SK-N-SH (cell line): ENCODE data around the gene C1QTNF8. TPM values are rescaled to one million over a fixed set of nuclear protein-coding genes. Genes with fewer than 3 reads are reported as not detected.

Experiments
- CTCF ChIA-PET: fragments of 300-600, 350-600 bp; formaldehyde crosslinking; extraction: SDS; loops from one replicate; lab custom pipeline; 2021; lab: Yijun Ruan, JAX
- POLR2A ChIA-PET: fragments of 350-600 bp; sonication (Branson Sonifier 250); formaldehyde crosslinking; extraction: SDS; loops from one replicate; lab custom pipeline; 2020; ENCODE audit warnings: antibody characterized with exemption, inconsistent platforms; lab: Yijun Ruan, JAX
- DNase-seq: peaks from one replicate; pipeline ENCODE4 v3.0.0; 2012
- H2AFZ ChIP-seq: fragments of 200-600 bp; sonication (generic); 2 replicates; pipeline ENCODE4 v1.8.1; 2016; ENCODE audit warnings: antibody characterized with exemption, mild to moderate bottlenecking, low read depth
- H3F3A ChIP-seq: fragments of 200-600 bp; sonication (generic); replicated peaks from 2 replicates; pipeline ENCODE3; 2016; ENCODE audit warnings: antibody characterized with exemption, mild to moderate bottlenecking; ENCODE audit not compliant: insufficient read depth
- H3K27ac ChIP-seq, 2 experiments: fragments of 200-500 bp in 1 of 2; fragments of 200-600 bp in 1 of 2; sonication (Bioruptor generic) in 1 of 2; sonication (generic), shearing (Covaris generic) in 1 of 2; 2 replicates each; pipeline versions ENCODE4 v1.5.1 to v1.6.1; 2014 to 2016; ENCODE audit warnings: low read depth in 2 of 2, inconsistent platforms in 1 of 2, low read length in 1 of 2, mild to moderate bottlenecking in 1 of 2, mixed read lengths in 1 of 2
- H3K27me3 ChIP-seq: fragments of 200-600 bp; sonication (generic), shearing (Covaris generic); 2 replicates; pipeline ENCODE4 v1.6.1; 2016; ENCODE audit warnings: mixed run types; ENCODE audit not compliant: insufficient read depth
- H3K36me3 ChIP-seq, 2 experiments: fragments of 200-500 bp in 1 of 2; fragments of 200-600 bp in 1 of 2; sonication (Bioruptor generic) in 1 of 2; sonication (generic) in 1 of 2; replicated peaks in 1 of 2; 2 replicates each; pipeline versions ENCODE3 to v1.5.1; 2014 to 2016; ENCODE audit warnings: low read length in 1 of 2, mild to moderate bottlenecking in 1 of 2; ENCODE audit not compliant: insufficient read depth in 2 of 2, control insufficient read depth in 1 of 2
- H3K4me1 ChIP-seq, 2 experiments: fragments of 200-500 bp in 1 of 2; fragments of 200-600 bp in 1 of 2; sonication (Bioruptor generic) in 1 of 2; sonication (generic), shearing (Covaris generic) in 1 of 2; 2 replicates each; pipeline versions ENCODE4 v1.5.1 to v1.6.1; 2014 to 2016; ENCODE audit warnings: low read depth in 1 of 2, low read length in 1 of 2, mixed run types in 1 of 2; ENCODE audit not compliant: insufficient read depth in 2 of 2, control insufficient read depth in 1 of 2
- H3K4me2 ChIP-seq: fragments of 200-600 bp; sonication (generic), shearing (Covaris generic); 2 replicates; pipeline ENCODE4 v1.6.1; 2017; ENCODE audit warnings: mixed run types
- H3K4me3 ChIP-seq, 2 experiments: fragments of 200-500 bp in 1 of 2; fragments of 200-600 bp in 1 of 2; sonication (Bioruptor generic) in 1 of 2; sonication (generic), shearing (Covaris generic) in 1 of 2; 2 replicates each; pipeline versions ENCODE4 v1.5.1 to v1.8.1; 2014 to 2016; ENCODE audit warnings: low read depth in 2 of 2, inconsistent platforms in 1 of 2, low read length in 1 of 2, mild to moderate bottlenecking in 1 of 2, mixed read lengths in 1 of 2, moderate library complexity in 1 of 2
- H3K79me2 ChIP-seq: fragments of 200-600 bp; sonication (generic); 2 replicates; pipeline ENCODE4 v1.8.1; 2017; ENCODE audit warnings: mild to moderate bottlenecking; ENCODE audit not compliant: insufficient read depth
- H3K9ac ChIP-seq: fragments of 200-600 bp; sonication (generic); 2 replicates; pipeline ENCODE4 v1.6.1; 2017; ENCODE audit warnings: mixed run types
- H3K9me2 ChIP-seq: fragments of 200-600 bp; sonication (generic); 2 replicates; pipeline ENCODE4 v1.6.1; 2017; ENCODE audit warnings: mixed run types
- H3K9me3 ChIP-seq: fragments of 200-600 bp; sonication (generic); 2 replicates; pipeline ENCODE4 v1.6.1; 2017; ENCODE audit warnings: mixed run types, mild to moderate bottlenecking, moderate library complexity
- H4K20me1 ChIP-seq: fragments of 200-600 bp; sonication (generic); 2 replicates; pipeline ENCODE4 v1.6.1; 2017; ENCODE audit warnings: mild to moderate bottlenecking, mixed run types; ENCODE audit not compliant: insufficient read depth
- CHD2 ChIP-seq: fragments of 150-350 bp; IDR thresholded peaks from 2 replicates; pipeline ENCODE4 v1.6.1; 2018; ENCODE audit warnings: low read length; ENCODE audit not compliant: partially characterized antibody
- EP300 ChIP-seq, 2 experiments: IDR thresholded peaks; 2 replicates each; pipeline versions ENCODE4 v1.4.0 to v1.6.1; 2012; ENCODE audit warnings: borderline replicate concordance in 1 of 2, low read depth in 1 of 2, low read length in 1 of 2
- FOXM1 ChIP-seq: IDR thresholded peaks from 2 replicates; pipeline ENCODE4 v1.4.0; 2012; ENCODE audit warnings: low read depth, mild to moderate bottlenecking
- JUND ChIP-seq: IDR thresholded peaks from 2 replicates; pipeline ENCODE4 v1.4.0; 2012
- MXI1 ChIP-seq: IDR thresholded peaks from 2 replicates; pipeline ENCODE4 v1.6.1; 2012; ENCODE audit warnings: mild to moderate bottlenecking, low read depth, low read length, improper control_type of control experiment
- NRF1 ChIP-seq: IDR thresholded peaks from 2 replicates; pipeline ENCODE4 v1.6.1; 2012; ENCODE audit warnings: low read depth, mild to moderate bottlenecking, low read length
- POLR2AphosphoS5 ChIP-seq: IDR thresholded peaks from 2 replicates; pipeline ENCODE4 v1.6.1; 2012; ENCODE audit warnings: low read depth, low read length
- SMC3 ChIP-seq: IDR thresholded peaks from 2 replicates; pipeline ENCODE4 v1.6.1; 2012; ENCODE audit warnings: low read depth, low read length, improper control_type of control experiment
- TAF1 ChIP-seq: IDR thresholded peaks from 2 replicates; pipeline ENCODE4 v1.6.1; 2012; ENCODE audit warnings: low read depth, mild to moderate bottlenecking, low read length, moderate library complexity, borderline replicate concordance
- WGBS: methylation state at CpG from one replicate; pipeline ENCODE4 v1.1.6; 2017; ENCODE audit warnings: low lambda C conversion rate; 5-methylcytosine and 5-hydroxymethylcytosine counted together
- polyA plus RNA-seq, 3 experiments: library from polyadenylated mRNA; depleted of rRNA; stranded (reverse); fragments of >200 nt; gene quantifications; 2 replicates each; pipeline ENCODE4 v1.2.3, GENCODE V29; 2012
- TF ChIP-seq, protein P1 (sequence below): fragments of 150-350 bp; IDR thresholded peaks from 2 replicates; pipeline ENCODE4 v1.6.1; 2017; ENCODE audit warnings: antibody characterized with exemption, low read length, low read depth, borderline replicate concordance
- TF ChIP-seq, protein P2 (sequence below): IDR thresholded peaks from 2 replicates; pipeline ENCODE4 v1.4.0; 2012; ENCODE audit warnings: low read depth, borderline replicate concordance
- TF ChIP-seq, protein P3 (sequence below): IDR thresholded peaks from 2 replicates; pipeline ENCODE4 v1.4.0; 2012; ENCODE audit warnings: low read depth
- TF ChIP-seq, protein P4 (sequence below): fragments of 150-350 bp; IDR thresholded peaks from 2 replicates; pipeline ENCODE4 v1.6.1; 2016; ENCODE audit warnings: mild to moderate bottlenecking, low read depth, low read length
- TF ChIP-seq, protein P5 (sequence below): IDR thresholded peaks from 2 replicates; pipeline ENCODE4 v1.6.1; 2012; ENCODE audit warnings: mild to moderate bottlenecking, low read depth, low read length, moderate library complexity
- TF ChIP-seq, protein P6 (sequence below): fragments of 200-600 bp; sonication (generic); IDR thresholded peaks from 2 replicates; pipeline ENCODE4 v1.6.1; 2017; ENCODE audit warnings: antibody characterized with exemption, mild to moderate bottlenecking, moderate library complexity

Gene C1QTNF8
- polyA plus RNA-seq, 1 of the 3 experiments (the other 2 are of a cell fraction): not detected

DNA sequence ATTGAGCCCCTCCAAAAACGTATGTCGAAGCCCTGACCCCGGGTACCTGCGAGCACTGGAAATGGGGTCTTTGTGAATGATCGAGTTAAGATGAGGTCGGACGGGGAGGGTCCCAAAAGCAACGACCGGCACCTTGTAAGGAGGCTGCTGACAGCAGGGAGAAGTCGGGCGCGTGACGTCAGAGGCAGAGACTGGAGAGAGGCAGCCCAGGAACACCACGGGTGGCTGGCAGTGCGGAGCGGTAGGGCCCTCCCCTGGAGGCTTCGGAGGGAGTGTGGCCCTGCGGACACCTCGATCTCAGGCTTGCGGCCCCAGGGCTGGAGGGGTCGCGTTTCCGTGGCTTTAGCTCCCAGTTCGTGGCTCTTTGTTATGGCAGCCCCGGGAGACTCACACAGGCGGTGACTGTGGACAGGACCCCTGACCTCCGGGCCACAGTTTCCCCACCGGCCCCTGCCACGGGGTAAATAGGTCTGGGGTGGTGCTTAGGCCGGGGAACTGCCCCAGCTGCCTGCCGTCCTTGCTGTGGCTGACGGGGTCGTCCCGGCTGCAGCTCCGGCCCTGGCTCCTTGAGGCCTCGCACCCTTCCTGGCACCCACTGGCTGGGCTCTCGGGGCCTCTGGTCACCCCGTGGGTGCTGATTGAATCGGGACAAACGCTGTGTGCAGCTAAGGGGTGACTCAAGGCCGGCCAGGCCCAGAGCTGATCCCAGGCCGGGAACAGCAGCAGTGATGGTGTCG lies 34.1 kb downstream of the C1QTNF8 start:
- ChIA-PET CTCF (interaction anchor here (1.1 to 2.1 kb wide), 2 partner anchors 11 to 41 kb away, joined by 4 to 8 read pairs; no protein-coding TSS in a partner anchor), POLR2A (no interaction called here)
- H2AFZ ChIP-seq: no peak overlapping the region
- DNase-seq: no peak
- no peak overlapping the region for H3K9ac ChIP-seq
- no peak overlapping the region for H3K4me3 ChIP-seq
- no peak overlapping the region for H3K4me2 ChIP-seq
- H3K27ac ChIP-seq: no peak overlapping the region
- H3K79me2 ChIP-seq: no peaks in the 10 kb centered on the region
- peaks cover 63% of the 10 kb centered on the region for H3K27me3 ChIP-seq
- 54% methylated on average over 23 of the region's 43 CpGs for WGBS
- H3K9me3 ChIP-seq: no peaks in the 10 kb centered on the region
- H3K36me3 ChIP-seq: no peaks in the 10 kb centered on the region
- no peaks in the 10 kb centered on the region for H3F3A ChIP-seq
- no peaks in the 10 kb centered on the region for H3K4me1 ChIP-seq
- no peaks in the 10 kb centered on the region for H3K9me2 ChIP-seq
- no peaks in the 10 kb centered on the region for H4K20me1 ChIP-seq
- TF ChIP-seq FOXM1 (no peak), EP300 (IDR thresholded peaks at IDR 0.05; ENCODE audit: borderline replicate concordance in 1 of 2, low read depth in 1 of 2, low read length in 1 of 2) (no peak), CHD2 (no peak), TAF1 (no peak), NRF1 (no peak), POLR2AphosphoS5 (no peak), JUND (no peak), SMC3 (no peak), MXI1 (no peak)
- TF ChIP-seq, protein P1, sequence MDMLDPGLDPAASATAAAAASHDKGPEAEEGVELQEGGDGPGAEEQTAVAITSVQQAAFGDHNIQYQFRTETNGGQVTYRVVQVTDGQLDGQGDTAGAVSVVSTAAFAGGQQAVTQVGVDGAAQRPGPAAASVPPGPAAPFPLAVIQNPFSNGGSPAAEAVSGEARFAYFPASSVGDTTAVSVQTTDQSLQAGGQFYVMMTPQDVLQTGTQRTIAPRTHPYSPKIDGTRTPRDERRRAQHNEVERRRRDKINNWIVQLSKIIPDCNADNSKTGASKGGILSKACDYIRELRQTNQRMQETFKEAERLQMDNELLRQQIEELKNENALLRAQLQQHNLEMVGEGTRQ: no peak
- TF ChIP-seq, protein P2, sequence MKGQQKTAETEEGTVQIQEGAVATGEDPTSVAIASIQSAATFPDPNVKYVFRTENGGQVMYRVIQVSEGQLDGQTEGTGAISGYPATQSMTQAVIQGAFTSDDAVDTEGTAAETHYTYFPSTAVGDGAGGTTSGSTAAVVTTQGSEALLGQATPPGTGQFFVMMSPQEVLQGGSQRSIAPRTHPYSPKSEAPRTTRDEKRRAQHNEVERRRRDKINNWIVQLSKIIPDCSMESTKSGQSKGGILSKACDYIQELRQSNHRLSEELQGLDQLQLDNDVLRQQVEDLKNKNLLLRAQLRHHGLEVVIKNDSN: no peak
- TF ChIP-seq, protein P3, sequence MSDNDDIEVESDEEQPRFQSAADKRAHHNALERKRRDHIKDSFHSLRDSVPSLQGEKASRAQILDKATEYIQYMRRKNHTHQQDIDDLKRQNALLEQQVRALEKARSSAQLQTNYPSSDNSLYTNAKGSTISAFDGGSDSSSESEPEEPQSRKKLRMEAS: no peak
- TF ChIP-seq, protein P4, sequence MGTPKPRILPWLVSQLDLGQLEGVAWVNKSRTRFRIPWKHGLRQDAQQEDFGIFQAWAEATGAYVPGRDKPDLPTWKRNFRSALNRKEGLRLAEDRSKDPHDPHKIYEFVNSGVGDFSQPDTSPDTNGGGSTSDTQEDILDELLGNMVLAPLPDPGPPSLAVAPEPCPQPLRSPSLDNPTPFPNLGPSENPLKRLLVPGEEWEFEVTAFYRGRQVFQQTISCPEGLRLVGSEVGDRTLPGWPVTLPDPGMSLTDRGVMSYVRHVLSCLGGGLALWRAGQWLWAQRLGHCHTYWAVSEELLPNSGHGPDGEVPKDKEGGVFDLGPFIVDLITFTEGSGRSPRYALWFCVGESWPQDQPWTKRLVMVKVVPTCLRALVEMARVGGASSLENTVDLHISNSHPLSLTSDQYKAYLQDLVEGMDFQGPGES: no peak
- TF ChIP-seq, protein P5, sequence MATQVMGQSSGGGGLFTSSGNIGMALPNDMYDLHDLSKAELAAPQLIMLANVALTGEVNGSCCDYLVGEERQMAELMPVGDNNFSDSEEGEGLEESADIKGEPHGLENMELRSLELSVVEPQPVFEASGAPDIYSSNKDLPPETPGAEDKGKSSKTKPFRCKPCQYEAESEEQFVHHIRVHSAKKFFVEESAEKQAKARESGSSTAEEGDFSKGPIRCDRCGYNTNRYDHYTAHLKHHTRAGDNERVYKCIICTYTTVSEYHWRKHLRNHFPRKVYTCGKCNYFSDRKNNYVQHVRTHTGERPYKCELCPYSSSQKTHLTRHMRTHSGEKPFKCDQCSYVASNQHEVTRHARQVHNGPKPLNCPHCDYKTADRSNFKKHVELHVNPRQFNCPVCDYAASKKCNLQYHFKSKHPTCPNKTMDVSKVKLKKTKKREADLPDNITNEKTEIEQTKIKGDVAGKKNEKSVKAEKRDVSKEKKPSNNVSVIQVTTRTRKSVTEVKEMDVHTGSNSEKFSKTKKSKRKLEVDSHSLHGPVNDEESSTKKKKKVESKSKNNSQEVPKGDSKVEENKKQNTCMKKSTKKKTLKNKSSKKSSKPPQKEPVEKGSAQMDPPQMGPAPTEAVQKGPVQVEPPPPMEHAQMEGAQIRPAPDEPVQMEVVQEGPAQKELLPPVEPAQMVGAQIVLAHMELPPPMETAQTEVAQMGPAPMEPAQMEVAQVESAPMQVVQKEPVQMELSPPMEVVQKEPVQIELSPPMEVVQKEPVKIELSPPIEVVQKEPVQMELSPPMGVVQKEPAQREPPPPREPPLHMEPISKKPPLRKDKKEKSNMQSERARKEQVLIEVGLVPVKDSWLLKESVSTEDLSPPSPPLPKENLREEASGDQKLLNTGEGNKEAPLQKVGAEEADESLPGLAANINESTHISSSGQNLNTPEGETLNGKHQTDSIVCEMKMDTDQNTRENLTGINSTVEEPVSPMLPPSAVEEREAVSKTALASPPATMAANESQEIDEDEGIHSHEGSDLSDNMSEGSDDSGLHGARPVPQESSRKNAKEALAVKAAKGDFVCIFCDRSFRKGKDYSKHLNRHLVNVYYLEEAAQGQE: no peak
- TF ChIP-seq, protein P6, sequence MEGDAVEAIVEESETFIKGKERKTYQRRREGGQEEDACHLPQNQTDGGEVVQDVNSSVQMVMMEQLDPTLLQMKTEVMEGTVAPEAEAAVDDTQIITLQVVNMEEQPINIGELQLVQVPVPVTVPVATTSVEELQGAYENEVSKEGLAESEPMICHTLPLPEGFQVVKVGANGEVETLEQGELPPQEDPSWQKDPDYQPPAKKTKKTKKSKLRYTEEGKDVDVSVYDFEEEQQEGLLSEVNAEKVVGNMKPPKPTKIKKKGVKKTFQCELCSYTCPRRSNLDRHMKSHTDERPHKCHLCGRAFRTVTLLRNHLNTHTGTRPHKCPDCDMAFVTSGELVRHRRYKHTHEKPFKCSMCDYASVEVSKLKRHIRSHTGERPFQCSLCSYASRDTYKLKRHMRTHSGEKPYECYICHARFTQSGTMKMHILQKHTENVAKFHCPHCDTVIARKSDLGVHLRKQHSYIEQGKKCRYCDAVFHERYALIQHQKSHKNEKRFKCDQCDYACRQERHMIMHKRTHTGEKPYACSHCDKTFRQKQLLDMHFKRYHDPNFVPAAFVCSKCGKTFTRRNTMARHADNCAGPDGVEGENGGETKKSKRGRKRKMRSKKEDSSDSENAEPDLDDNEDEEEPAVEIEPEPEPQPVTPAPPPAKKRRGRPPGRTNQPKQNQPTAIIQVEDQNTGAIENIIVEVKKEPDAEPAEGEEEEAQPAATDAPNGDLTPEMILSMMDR: no peak
